ENCODE data around the gene ACSL3.
"Not testable (repeated sequence)": the region's sequence is repeated elsewhere in the genome, so short reads cannot be mapped to it uniquely, and the experiment has no call there.

ACSL3 gene

DNA sequence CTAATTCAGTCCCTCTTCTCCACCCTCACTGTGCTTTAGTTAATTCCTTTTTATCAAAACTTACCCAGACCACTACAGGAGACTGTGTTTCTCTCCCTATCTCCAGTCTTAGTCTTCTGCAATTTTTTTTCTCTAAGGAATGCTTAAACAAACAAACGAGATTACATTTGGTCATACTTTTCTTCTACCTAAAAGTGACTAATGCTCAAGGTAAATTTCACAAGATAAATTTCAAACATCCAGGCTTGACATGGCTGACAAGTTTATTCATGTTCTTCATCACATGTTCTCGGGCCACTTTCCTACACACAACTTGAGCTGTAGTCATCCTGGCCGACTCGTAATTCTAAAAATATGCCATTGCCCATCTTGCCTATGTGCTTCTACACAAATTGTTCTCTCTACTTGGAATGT lies 23.2 kb upstream of the ACSL3 start:
- POLR2A ChIA-PET = no interaction called here

DNA sequence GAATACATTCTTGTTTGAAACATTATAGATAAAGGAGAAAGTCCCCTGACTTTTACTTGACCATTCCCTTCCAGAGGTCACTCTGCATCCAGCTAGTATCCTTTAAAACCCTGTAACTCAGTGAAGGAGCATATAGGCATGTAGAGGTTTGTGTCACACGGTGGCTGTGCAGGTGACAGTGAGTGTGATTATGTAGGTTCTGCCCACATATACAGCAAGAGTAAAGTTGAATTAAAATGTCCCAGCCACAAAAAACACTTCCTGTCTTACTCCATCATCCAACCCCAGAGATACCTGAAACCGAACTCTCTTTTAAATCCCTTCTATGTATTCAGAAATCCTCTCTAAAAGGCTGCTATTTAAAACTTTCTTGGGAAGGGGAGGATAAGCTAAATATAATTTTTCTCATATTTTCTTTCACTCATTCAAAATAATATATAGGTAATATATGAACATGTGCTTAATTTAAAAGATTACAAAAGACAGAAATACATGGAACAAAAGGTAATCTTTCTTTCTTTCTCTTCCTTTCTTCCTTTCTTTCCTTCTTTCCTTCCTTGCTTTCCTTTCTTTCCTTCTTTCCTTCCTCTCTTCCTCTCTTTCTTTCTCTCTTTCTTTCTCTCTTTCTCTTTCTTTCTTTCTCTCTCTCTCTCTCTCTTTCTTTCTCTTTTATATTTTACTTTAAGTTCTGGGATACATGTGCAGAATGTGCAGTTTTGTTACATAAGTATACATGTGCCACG lies 20.6 kb upstream of the ACSL3 start:
- TF ChIP-seq, protein P1, sequence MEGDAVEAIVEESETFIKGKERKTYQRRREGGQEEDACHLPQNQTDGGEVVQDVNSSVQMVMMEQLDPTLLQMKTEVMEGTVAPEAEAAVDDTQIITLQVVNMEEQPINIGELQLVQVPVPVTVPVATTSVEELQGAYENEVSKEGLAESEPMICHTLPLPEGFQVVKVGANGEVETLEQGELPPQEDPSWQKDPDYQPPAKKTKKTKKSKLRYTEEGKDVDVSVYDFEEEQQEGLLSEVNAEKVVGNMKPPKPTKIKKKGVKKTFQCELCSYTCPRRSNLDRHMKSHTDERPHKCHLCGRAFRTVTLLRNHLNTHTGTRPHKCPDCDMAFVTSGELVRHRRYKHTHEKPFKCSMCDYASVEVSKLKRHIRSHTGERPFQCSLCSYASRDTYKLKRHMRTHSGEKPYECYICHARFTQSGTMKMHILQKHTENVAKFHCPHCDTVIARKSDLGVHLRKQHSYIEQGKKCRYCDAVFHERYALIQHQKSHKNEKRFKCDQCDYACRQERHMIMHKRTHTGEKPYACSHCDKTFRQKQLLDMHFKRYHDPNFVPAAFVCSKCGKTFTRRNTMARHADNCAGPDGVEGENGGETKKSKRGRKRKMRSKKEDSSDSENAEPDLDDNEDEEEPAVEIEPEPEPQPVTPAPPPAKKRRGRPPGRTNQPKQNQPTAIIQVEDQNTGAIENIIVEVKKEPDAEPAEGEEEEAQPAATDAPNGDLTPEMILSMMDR (IDR thresholded peaks at IDR 0.05; ENCODE audit: control extremely low read depth, extremely low read depth, low read depth, missing control alignments) = no peak
- CTCF ChIA-PET = no interaction called here
- POLR2A ChIA-PET = no interaction called here
- DNase-seq (ENCODE audit: extremely low spot score) = no peak

More for the DNA sequence above, 23.2 kb upstream of the ACSL3 start:
- DNase-seq (ENCODE audit: extremely low spot score) = no peak
- TF ChIP-seq, protein P1 (IDR thresholded peaks at IDR 0.05; ENCODE audit: control extremely low read depth, extremely low read depth, low read depth, missing control alignments) = no peak
- CTCF ChIA-PET = no interaction called here

DNA sequence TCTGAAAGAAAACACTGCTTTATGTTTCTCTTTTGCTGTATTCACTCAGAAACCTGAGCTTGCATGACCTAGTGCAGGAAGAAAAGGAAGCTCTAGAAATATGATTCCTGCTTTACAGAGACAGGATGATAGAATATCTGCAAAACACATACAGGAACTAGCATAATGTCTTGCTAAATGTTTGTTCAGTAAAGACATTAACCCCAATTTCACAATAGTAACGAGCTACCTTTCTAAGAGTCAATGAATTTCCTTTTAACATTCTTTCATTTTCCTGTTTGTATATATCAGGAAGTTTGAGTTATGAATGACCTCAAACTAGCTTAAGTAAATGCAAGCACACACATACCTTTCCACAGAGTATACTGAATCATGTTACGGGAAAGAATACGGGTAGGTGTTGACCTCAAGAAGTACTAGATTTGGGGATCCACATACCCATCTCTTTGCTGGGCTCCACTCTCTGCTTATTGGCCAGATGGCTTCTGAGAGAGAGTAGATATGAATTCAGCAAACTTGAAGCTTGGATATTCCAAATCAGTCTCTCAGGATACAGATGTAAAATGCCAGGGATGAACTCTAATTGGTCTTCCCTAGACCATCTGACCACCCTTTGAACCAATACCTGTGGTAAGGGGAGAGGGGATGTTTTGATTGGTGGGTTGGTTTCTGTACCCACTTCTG lies 18.2 kb upstream of the ACSL3 start:
- TF ChIP-seq, protein P1 (IDR thresholded peaks at IDR 0.05; ENCODE audit: control extremely low read depth, extremely low read depth, low read depth, missing control alignments) = no peak
- DNase-seq (ENCODE audit: extremely low spot score) = no peak
- ChIA-PET CTCF (interaction anchor here (0.9 to 2.2 kb wide), 5 partner anchors 18 to 135 kb away, joined by 3 to 6 read pairs (median 5); no protein-coding TSS in a partner anchor), POLR2A (no interaction called here)

DNA sequence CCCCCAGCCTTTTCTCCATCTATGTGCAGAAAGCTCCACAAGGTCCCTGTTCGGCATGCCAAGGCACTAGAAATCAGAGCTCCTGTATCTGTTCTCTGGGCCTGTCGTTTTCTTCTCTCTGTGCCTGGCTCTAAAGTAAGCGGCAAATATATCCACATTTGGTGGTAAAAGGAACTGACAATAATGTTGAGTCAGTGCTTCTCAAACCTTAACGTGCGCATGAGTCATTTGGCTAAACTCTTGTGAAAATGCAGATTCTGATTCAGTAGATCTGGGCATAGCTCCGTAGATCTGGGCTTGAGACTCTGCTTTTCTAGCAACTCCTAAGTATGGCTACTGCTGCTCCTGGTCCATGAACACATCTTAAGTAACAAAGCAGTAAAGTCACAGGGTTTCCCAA lies 16.5 kb upstream of the ACSL3 start:
- no peak for DNase-seq (ENCODE audit: extremely low spot score)
- POLR2A ChIA-PET = no interaction called here
- TF ChIP-seq, protein P1 (IDR thresholded peaks at IDR 0.05; ENCODE audit: control extremely low read depth, extremely low read depth, low read depth, missing control alignments) = no peak
- CTCF ChIA-PET = interaction anchor here (0.9 to 2.2 kb wide), 4 partner anchors 13 to 135 kb away, joined by 3 to 5 read pairs (median 5); no protein-coding TSS in a partner anchor

DNA sequence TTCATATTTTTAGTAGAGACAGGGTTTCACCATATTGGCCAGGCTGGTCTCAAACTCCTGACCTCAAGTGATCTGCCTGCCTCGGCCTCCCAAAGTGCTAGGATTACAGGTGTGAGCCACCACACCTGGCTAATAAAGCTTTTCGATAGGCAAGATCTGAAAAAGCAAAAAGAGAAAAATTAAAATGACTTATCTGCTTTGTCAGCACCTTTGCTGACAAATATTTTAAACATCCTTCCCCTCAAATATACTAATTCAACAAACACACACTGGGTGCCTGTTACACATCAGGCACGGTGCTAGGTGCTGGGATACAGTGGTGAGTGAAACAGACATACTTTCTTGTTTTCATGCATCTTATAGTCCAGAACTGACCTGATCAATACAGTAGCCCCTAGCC lies 15.5 kb upstream of the ACSL3 start:
- POLR2A ChIA-PET = not testable (repeated sequence)
- CTCF ChIA-PET = interaction anchor here (0.9 kb wide), 1 partner anchor 15 kb away, joined by 3 read pairs; no protein-coding TSS in a partner anchor

DNA sequence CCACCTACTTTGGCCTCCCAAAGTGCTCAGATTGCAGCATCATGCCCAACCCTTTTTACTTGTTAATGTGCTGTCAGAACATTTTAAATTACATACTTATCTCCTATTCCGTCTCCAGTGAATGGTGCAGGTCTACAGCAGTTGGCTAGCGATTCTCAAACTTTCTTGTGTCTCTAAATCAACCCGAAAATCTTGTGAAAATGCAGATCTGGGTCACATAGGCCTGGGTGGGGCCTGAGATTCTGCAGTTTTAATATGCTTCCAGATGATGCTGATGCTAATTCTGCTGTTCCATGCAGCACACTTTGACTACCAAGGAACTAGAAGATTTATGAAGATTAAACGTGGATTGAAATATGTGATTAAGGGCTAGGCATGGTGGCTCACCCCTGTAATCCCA lies 14.8 kb upstream of the ACSL3 start:
- no peak for DNase-seq (ENCODE audit: extremely low spot score)
- POLR2A ChIA-PET = no interaction called here
- TF ChIP-seq, protein P1 (IDR thresholded peaks at IDR 0.05; ENCODE audit: control extremely low read depth, extremely low read depth, low read depth, missing control alignments) = no peak
- CTCF ChIA-PET = interaction anchor here (1.6 kb wide), 1 partner anchor 10 kb away, joined by 3 read pairs; no protein-coding TSS in a partner anchor

More for the DNA sequence above, 15.5 kb upstream of the ACSL3 start:
- DNase-seq (ENCODE audit: extremely low spot score) = not testable (repeated sequence)

DNA sequence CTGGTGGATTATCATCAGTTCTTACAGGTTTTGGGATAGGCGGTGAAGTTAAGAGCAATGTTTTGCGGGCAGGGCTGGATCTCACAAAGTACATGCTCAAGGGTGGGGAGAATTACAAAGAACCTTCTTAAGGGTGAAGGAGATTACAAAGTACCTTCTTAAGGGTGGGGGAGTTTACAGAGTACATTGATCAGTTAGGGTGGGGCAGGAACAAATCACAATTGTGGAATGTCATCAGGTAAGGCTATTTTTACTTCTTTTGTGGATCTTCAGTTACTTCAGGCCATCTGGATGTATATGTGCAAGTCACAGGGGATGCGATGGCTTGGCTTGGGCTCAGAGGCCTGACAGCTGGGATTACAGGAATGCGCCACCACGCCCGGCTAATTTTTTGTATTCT lies 12.8 kb upstream of the ACSL3 start:
- CTCF ChIA-PET; POLR2A ChIA-PET; DNase-seq (ENCODE audit: extremely low spot score): not testable (repeated sequence)
